ENCODE measurements around the gene ERMP1.

- TF ChIP-seq CTCF (IDR thresholded peaks at IDR 0.05; ENCODE audit: low read depth, low read length) (no peak), EZH2phosphoT487 (IDR thresholded peaks at IDR 0.05; ENCODE audit: low read depth) (no peak)
These were observed 97.8 kb downstream of the ERMP1 start for GRCh38 chr9:5735072-5735471.

Data from OCI-LY3 (cell line).